Loucy (cell line): ENCODE results near the gene FRMD4A.

Source experiments
- EZH2phosphoT487 ChIP-seq: fragments of 200-600 bp; IDR thresholded peaks from 2 replicates; pipeline ENCODE4 v1.6.1; 2018; ENCODE audit warnings: antibody characterized with exemption, mild to moderate bottlenecking, moderate library complexity, borderline replicate concordance
- TF ChIP-seq, protein P1 (sequence below): fragments of 200-600 bp; sonication (generic); conservative IDR thresholded peaks from 2 replicates; pipeline ENCODE4 v1.5.1; 2014; ENCODE audit warnings: mild to moderate bottlenecking, antibody characterized with exemption, low read length

DNA sequence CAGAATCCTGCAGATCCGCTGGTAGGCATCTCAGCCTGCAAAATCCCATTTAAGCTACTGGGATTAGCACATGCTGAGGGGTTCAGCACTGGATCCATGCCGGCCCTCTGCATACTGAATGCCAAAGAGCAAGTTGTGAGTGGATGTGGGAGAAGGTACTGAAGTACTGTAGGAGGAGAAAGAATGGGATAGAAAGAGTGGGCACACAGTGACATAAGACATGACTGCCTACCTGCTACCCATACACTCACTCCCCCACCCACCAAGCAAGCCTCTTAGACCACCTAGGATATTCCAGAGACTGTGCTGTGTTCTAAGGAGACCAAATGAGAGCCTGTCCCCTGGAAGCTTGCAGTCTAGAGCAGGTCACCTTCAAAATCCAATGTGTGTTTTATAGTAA, 215.9 kb downstream of the FRMD4A start:
- TF ChIP-seq, protein P1, sequence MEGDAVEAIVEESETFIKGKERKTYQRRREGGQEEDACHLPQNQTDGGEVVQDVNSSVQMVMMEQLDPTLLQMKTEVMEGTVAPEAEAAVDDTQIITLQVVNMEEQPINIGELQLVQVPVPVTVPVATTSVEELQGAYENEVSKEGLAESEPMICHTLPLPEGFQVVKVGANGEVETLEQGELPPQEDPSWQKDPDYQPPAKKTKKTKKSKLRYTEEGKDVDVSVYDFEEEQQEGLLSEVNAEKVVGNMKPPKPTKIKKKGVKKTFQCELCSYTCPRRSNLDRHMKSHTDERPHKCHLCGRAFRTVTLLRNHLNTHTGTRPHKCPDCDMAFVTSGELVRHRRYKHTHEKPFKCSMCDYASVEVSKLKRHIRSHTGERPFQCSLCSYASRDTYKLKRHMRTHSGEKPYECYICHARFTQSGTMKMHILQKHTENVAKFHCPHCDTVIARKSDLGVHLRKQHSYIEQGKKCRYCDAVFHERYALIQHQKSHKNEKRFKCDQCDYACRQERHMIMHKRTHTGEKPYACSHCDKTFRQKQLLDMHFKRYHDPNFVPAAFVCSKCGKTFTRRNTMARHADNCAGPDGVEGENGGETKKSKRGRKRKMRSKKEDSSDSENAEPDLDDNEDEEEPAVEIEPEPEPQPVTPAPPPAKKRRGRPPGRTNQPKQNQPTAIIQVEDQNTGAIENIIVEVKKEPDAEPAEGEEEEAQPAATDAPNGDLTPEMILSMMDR = no peak
- TF ChIP-seq EZH2phosphoT487 = no peak
